NCI-H187 treated with DMSO at 0.1 percent for 48 hours (cell line): ENCODE data around the gene AK9.
A peak's percentile ranks its signal among the peaks of the same experiment; 100 is the strongest.

ENCODE experiments used
- DNase-seq: peaks from one replicate; lab custom pipeline; 2025; lab: John Stamatoyannopoulos, UW

The AK9 gene

GRCh38 chr6:109456710-109457561, 234.1 kb downstream of the AK9 start:
- no peak for DNase-seq

- no peak for DNase-seq
Measured at GRCh38 chr6:109456111-109456583, 234.9 kb downstream of the AK9 start.

- no peak for DNase-seq
Measured at GRCh38 chr6:109455437-109456110, 235.4 kb downstream of the AK9 start, which contains the start of gene MICAL1. TSS of gene MICAL1 (minus strand) at chr6:109455772. CDS start at chr6:109454196, 1,576 bp downstream.

GRCh38 chr6:109454496-109455436, 236.2 kb downstream of the AK9 start:
- DNase-seq, result no peak

GRCh38 chr6:109453594-109454495, 237.2 kb downstream of the AK9 start:
- peak; percentile 93 for DNase-seq

- no peak for DNase-seq
Measured at GRCh38 chr6:109453156-109453555, 237.8 kb downstream of the AK9 start.

GRCh38 chr6:109452181-109452580, 238.8 kb downstream of the AK9 start:
- no peak for DNase-seq

GRCh38 chr6:109451376-109451775, 239.6 kb downstream of the AK9 start:
- no peak for DNase-seq

GRCh38 chr6:109450801-109451200, 240.2 kb downstream of the AK9 start:
- no peak for DNase-seq

- DNase-seq, result no peak
Measured at GRCh38 chr6:109449795-109450673, 241.0 kb downstream of the AK9 start.

- no peak for DNase-seq
Measured at GRCh38 chr6:109449064-109449794, 241.8 kb downstream of the AK9 start.

GRCh38 chr6:109448615-109449014, 242.4 kb downstream of the AK9 start:
- no peak for DNase-seq

GRCh38 chr6:109447878-109448555, 243.0 kb downstream of the AK9 start:
- DNase-seq, result no peak

GRCh38 chr6:109447087-109447486, 243.9 kb downstream of the AK9 start:
- no peak for DNase-seq

- DNase-seq, result no peak
Measured at GRCh38 chr6:109446541-109446940, 244.5 kb downstream of the AK9 start.

- no peak for DNase-seq
Measured at GRCh38 chr6:109446072-109446471, 244.9 kb downstream of the AK9 start.

GRCh38 chr6:109445382-109445781, 245.6 kb downstream of the AK9 start:
- DNase-seq, result no peak

- DNase-seq, result no peak
Measured at GRCh38 chr6:109443425-109443950, 247.5 kb downstream of the AK9 start.
